OCI-LY3 (cell line): ENCODE results near the gene SNAP91.

ENCODE experiments used
- H2AFZ ChIP-seq: fragments of 200-600, 300-600 bp; shearing (Covaris generic); 2 replicates; pipeline ENCODE4 v1.6.0; 2014; ENCODE audit warnings: antibody characterized with exemption, low read depth, low read length
- H3K27ac ChIP-seq: fragments of 200-600, 300-600 bp; sonication (generic); 2 replicates; pipeline ENCODE4 v1.5.1; 2014; ENCODE audit warnings: mild to moderate bottlenecking, low read length, moderate library complexity, mixed read lengths
- H3K27me3 ChIP-seq: fragments of 200-600, 300-600 bp; sonication (generic); 2 replicates; pipeline ENCODE4 v1.6.1; 2014; ENCODE audit warnings: low read depth, low read length, mixed read lengths
- H3K36me3 ChIP-seq: fragments of 200-600, 300-600 bp; sonication (generic); replicated peaks from 2 replicates; pipeline ENCODE3; 2014; ENCODE audit warnings: low read depth, low read length, mixed read lengths
- H3K4me1 ChIP-seq: fragments of 300-600, 200-600 bp; sonication (generic); 2 replicates; pipeline ENCODE4 v1.6.1; 2014; ENCODE audit warnings: low read length, mixed read lengths
- H3K4me2 ChIP-seq: fragments of 200-600, 300-600 bp; sonication (generic); 2 replicates; pipeline ENCODE4 v1.6.1; 2014; ENCODE audit warnings: low read length, mixed read lengths
- H3K4me3 ChIP-seq: fragments of 300-600, 200-600 bp; sonication (generic); 2 replicates; pipeline ENCODE4 v1.5.1; 2014; ENCODE audit warnings: antibody characterized with exemption, mild to moderate bottlenecking, low read length, moderate library complexity
- H3K79me2 ChIP-seq: fragments of 300-600, 200-600 bp; shearing (Covaris generic); 2 replicates; pipeline ENCODE4 v1.6.1; 2014; ENCODE audit warnings: mild to moderate bottlenecking, low read length, mixed read lengths
- H3K9ac ChIP-seq: fragments of 300-600, 200-600 bp; shearing (Covaris generic); 2 replicates; pipeline ENCODE4 v1.6.0; 2014; ENCODE audit warnings: mild to moderate bottlenecking, low read length, moderate library complexity
- H3K9me3 ChIP-seq: fragments of 200-600, 300-600 bp; shearing (Covaris generic); 2 replicates; pipeline ENCODE4 v1.6.1; 2014; ENCODE audit warnings: low read length, mixed read lengths; ENCODE audit not compliant: insufficient read depth
- H4K20me1 ChIP-seq: fragments of 200-600, 300-600 bp; sonication (generic); 2 replicates; pipeline ENCODE4 v1.6.1; 2016; ENCODE audit warnings: low read length, mixed read lengths; ENCODE audit not compliant: insufficient read depth
- EZH2phosphoT487 ChIP-seq: fragments of 200-600 bp; shearing (Covaris generic); IDR thresholded peaks from 2 replicates; pipeline ENCODE4 v1.6.1; 2018; ENCODE audit warnings: antibody characterized with exemption, mixed run types, low read depth
- TF ChIP-seq, protein P1 (sequence below): fragments of 200-600, 300-600 bp; sonication (generic); IDR thresholded peaks from 2 replicates; pipeline ENCODE4 v1.5.1; 2014; ENCODE audit warnings: antibody characterized with exemption, low read length, low read depth

The SNAP91 gene

DNA sequence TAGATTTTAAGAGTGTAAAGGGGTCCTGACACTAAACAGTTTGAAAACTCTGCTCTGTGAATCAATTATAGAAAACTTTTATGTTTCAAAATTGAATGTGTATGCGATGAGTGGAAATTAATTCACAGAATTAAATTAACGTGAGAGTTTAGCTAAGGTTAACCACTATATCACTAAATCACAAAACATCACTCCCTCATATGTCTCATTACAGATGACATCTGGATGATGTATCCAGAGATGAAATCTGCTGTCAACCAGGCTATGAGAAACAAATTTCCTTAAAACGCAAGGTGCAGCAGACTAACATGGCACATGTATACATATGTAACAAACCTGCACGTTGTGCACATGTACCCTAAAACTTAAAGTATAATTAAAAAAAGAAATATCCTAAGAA is 169.2 kb downstream of the SNAP91 start:
- H3K9ac ChIP-seq, result no peak overlapping the region
- no peaks in the 10 kb centered on the region for H3K27me3 ChIP-seq
- no peaks in the 10 kb centered on the region for H3K4me1 ChIP-seq
- H3K36me3 ChIP-seq, result no peaks in the 10 kb centered on the region
- no peak overlapping the region for H3K4me3 ChIP-seq
- H2AFZ ChIP-seq, result no peak overlapping the region
- no peaks in the 10 kb centered on the region for H3K9me3 ChIP-seq
- no peaks in the 10 kb centered on the region for H4K20me1 ChIP-seq
- H3K4me2 ChIP-seq, result no peak overlapping the region
- no peaks in the 10 kb centered on the region for H3K79me2 ChIP-seq
- H3K27ac ChIP-seq, result no peak overlapping the region
- no peak for TF ChIP-seq EZH2phosphoT487
- TF ChIP-seq, protein P1, sequence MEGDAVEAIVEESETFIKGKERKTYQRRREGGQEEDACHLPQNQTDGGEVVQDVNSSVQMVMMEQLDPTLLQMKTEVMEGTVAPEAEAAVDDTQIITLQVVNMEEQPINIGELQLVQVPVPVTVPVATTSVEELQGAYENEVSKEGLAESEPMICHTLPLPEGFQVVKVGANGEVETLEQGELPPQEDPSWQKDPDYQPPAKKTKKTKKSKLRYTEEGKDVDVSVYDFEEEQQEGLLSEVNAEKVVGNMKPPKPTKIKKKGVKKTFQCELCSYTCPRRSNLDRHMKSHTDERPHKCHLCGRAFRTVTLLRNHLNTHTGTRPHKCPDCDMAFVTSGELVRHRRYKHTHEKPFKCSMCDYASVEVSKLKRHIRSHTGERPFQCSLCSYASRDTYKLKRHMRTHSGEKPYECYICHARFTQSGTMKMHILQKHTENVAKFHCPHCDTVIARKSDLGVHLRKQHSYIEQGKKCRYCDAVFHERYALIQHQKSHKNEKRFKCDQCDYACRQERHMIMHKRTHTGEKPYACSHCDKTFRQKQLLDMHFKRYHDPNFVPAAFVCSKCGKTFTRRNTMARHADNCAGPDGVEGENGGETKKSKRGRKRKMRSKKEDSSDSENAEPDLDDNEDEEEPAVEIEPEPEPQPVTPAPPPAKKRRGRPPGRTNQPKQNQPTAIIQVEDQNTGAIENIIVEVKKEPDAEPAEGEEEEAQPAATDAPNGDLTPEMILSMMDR, result no peak

DNA sequence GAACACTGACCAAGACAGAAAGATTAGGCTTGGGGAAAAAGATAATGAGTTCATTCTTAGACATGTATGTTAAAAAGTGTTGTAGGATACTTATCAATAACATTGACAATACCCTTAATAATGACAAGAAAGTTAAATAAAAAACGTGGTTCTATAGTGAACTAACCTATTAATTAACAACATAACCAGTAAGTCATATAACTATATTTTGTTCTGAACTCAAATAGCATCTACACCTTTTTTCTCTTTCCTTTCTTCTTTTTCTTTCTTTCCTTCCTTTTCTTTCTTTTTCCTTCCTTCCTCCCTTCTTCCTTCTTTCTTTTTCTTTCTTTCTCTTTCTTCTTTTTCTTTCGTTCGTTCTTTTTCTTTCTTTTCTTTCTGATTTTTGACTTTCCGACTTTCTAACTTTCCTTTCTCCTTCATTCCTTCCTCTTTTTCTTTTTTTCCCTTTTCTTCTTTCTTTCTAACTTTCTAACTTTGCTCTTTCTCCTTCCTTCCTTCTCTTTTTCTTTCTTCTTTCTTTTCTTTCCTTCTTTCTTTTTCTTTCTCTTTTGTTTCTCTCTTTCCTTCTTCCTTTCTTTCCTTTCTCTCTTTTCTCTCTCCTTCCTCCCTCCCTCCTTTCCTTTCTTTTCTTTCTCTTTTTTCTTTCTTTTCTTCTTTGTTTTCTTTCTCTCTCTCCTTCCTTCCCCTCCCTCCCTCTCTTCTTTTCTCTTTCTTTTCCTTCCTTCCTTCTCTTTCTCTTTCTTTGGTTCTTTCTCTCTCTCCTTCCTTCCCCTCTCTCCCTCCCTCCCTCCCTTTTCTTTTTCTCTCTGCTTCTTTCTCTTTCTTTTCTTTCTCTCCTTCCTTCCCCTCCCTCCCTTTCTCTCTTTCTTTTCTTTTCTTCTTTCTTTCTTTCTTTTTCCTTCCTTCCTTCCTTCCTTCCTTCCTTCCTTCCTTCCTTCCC is 172.0 kb downstream of the SNAP91 start:
- Histone ChIP-seq H4K20me1 (no peaks in the 10 kb centered on the region), H3K4me3 (no peak overlapping the region), H3K4me2 (no peak overlapping the region), H3K27me3 (no peaks in the 10 kb centered on the region), H2AFZ (no peak overlapping the region), H3K27ac (no peak overlapping the region), H3K9me3 (no peaks in the 10 kb centered on the region), H3K9ac (no peak overlapping the region), H3K79me2 (no peaks in the 10 kb centered on the region), H3K4me1 (no peaks in the 10 kb centered on the region), H3K36me3 (no peaks in the 10 kb centered on the region)
- TF ChIP-seq, protein P1, result no peak
- no peak for TF ChIP-seq EZH2phosphoT487

DNA sequence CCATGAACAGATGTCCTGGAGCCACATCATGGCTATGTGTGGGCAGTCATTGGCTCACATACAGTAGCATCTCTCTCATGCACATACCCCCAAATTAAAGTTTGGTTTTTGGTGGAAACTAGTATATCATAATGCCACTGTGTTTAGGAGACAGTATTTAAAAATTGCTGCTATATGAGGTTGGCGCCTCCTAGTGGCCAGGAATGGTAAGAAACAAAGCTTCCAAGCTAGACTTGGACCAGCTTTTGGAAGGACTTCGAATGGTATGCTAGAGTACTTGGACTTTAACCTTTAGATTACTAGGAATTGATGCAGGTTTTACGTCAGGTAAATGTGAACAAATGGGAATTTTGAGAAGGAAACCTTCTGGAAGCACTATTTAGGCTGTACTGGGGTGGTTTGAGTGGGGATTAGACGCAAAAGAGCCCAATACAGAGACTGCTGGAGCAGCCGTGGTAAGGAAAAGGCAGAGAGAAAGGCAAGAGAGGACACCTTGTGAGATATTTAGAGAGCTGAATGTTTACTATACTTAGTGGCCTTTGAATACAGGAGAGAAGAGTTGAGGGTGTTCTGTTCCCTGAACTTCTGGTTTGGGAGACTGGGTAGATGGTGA is 172.8 kb downstream of the SNAP91 start:
- Histone ChIP-seq H3K36me3 (no peaks in the 10 kb centered on the region), H3K4me3 (no peak overlapping the region), H3K4me1 (no peaks in the 10 kb centered on the region), H3K9me3 (no peaks in the 10 kb centered on the region), H2AFZ (peak overlapping the region; percentile 20; the same call in 1 of the 2 replicates), H3K27ac (no peak overlapping the region), H3K4me2 (no peak overlapping the region), H3K79me2 (no peaks in the 10 kb centered on the region), H4K20me1 (no peaks in the 10 kb centered on the region), H3K27me3 (no peaks in the 10 kb centered on the region), H3K9ac (no peak overlapping the region)
- TF ChIP-seq, protein P1, result peak; percentile 97
- no peak for TF ChIP-seq EZH2phosphoT487

DNA sequence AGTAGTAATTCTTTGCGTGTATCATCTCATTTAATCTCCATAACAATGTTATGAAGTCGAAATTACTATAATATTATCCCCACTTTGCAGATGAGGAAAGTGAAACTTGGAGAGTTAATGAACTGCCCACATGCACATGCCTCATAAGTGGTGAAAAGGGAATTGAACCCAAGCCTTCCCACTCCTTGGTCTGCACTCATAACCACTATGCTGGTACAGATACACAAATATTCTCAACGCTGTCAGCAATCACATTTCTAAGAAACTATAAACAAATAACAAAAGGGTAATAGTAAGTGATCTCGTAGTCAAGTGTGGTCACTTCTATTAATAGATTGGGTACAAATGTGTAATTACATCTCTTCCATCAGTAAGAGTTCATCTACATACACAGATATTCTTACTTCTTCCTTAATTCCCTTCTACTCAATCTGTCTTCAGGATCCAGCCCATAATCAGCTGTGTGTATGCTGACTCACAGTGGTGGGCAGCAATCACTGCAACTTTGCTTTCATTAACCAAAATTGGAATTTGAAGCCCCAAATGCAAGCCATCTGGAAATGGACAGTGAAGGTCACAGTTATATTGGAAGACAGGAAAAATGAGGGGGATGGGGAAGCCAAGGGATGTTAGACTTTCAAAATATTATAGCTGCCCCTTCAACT is 190.0 kb downstream of the SNAP91 start:
- no peak overlapping the region for H3K9ac ChIP-seq
- H3K27me3 ChIP-seq, result 0 out of 2 replicates have a peak, but pooled peaks cover 4% of the 10 kb centered on the region
- TF ChIP-seq, protein P1, result peak; percentile 61
- no peak for TF ChIP-seq EZH2phosphoT487
- no peaks in the 10 kb centered on the region for H3K36me3 ChIP-seq
- H3K4me2 ChIP-seq, result no peak overlapping the region
- H3K79me2 ChIP-seq, result no peaks in the 10 kb centered on the region
- no peaks in the 10 kb centered on the region for H3K9me3 ChIP-seq
- peaks cover 3% of the 10 kb centered on the region; the same call in 1 of the 2 replicates for H3K4me1 ChIP-seq
- H2AFZ ChIP-seq, result no peak overlapping the region
- H3K4me3 ChIP-seq, result no peak overlapping the region
- H4K20me1 ChIP-seq, result no peaks in the 10 kb centered on the region
- no peak overlapping the region for H3K27ac ChIP-seq
